HCEC 1CT (cell line): ENCODE results near the gene THEM4.
A peak's percentile ranks its signal among the peaks of the same experiment; 100 is the strongest.
"Not testable (repeated sequence)": the region's sequence is repeated elsewhere in the genome, so short reads cannot be mapped to it uniquely, and the experiment has no call there.

ENCODE experiments used
- DNase-seq: peaks from one replicate; pipeline ENCODE4 v3.0.0-alpha.2; 2017

Gene THEM4

GRCh38 chr1:151934048-151934493 lies 24.8 kb upstream of the THEM4 start:
- DNase-seq, result peak; percentile 62

GRCh38 chr1:151924691-151925587 lies 15.6 kb upstream of the THEM4 start:
- no peak for DNase-seq

- DNase-seq, result no peak
Measured at GRCh38 chr1:151923422-151923821, 14.1 kb upstream of the THEM4 start.

GRCh38 chr1:151920149-151920548 lies 10.8 kb upstream of the THEM4 start:
- DNase-seq, result no peak

- DNase-seq, result peak; percentile 22
Measured at GRCh38 chr1:151918819-151919610, 9.7 kb upstream of the THEM4 start.

- no peak for DNase-seq
Measured at GRCh38 chr1:151918156-151918555, 8.8 kb upstream of the THEM4 start.

GRCh38 chr1:151916726-151917370 lies 7.5 kb upstream of the THEM4 start:
- DNase-seq, result no peak

GRCh38 chr1:151915061-151915686 lies 5.9 kb upstream of the THEM4 start:
- DNase-seq, result peak; percentile 24

- no peak for DNase-seq
Measured at GRCh38 chr1:151914076-151914475, 4.8 kb upstream of the THEM4 start.

GRCh38 chr1:151912973-151913372 lies 3.7 kb upstream of the THEM4 start:
- no peak for DNase-seq

- DNase-seq, result no peak
Measured at GRCh38 chr1:151908228-151908691, 1.1 kb downstream of the THEM4 start.

- no peak for DNase-seq
Measured at GRCh38 chr1:151907363-151908139, 1.8 kb downstream of the THEM4 start.

- not testable (repeated sequence) for DNase-seq
Measured at GRCh38 chr1:151906324-151906645, 3.0 kb downstream of the THEM4 start.

GRCh38 chr1:151905443-151906323 lies 3.6 kb downstream of the THEM4 start:
- peak; percentile 15 for DNase-seq

GRCh38 chr1:151905070-151905442 lies 4.3 kb downstream of the THEM4 start:
- no peak for DNase-seq

GRCh38 chr1:151902858-151903257 lies 6.5 kb downstream of the THEM4 start:
- DNase-seq, result no peak

- not testable (repeated sequence) for DNase-seq
Measured at GRCh38 chr1:151900804-151901203, 8.5 kb downstream of the THEM4 start.

GRCh38 chr1:151898519-151898991 lies 10.8 kb downstream of the THEM4 start:
- DNase-seq, result no peak

- DNase-seq, result no peak
Measured at GRCh38 chr1:151897991-151898431, 11.3 kb downstream of the THEM4 start.

GRCh38 chr1:151893176-151893924 lies 16.0 kb downstream of the THEM4 start:
- DNase-seq, result peak; percentile 44
